Neuronal stem cell (in vitro differentiated cells): ENCODE data around the gene ARIH2.
A peak's percentile ranks its signal among the peaks of the same experiment; 100 is the strongest.

Source experiments
- small RNA-seq: library from polyadenylated mRNA; stranded (forward); fragments of <200 nt; extraction: miRNeasy Mini kit (QIAGEN cat#:217004); gene quantifications from one replicate; pipeline ENCODE3, GENCODE V24; 2013; ENCODE audit not compliant: insufficient read depth

Gene ARIH2

Small RNA genes lying within 50 kb of the gene (small RNA-seq; reads per million reads assigned to genes)
- 118,982 reads per million, percentile 100 among the genes with 10 or more reads in this experiment for gene MIR191
- 3,433 reads per million, percentile 99 among the genes with 10 or more reads in this experiment for gene MIR425
